Right lobe of liver (tissue), 4 donors: ENCODE data around the gene CBFA2T2.

Experiments
- CTCF ChIP-seq, 4 donors: fragments of 200-600 bp in 3 of 4; fragments of 450-650 bp in 1 of 4; IDR thresholded peaks; one replicate each; pipeline versions ENCODE4 v1.5.1 to v1.8.0; 2016 to 2022; ENCODE audit warnings: antibody characterized with exemption in 4 of 4, mild to moderate bottlenecking in 2 of 4
- POLR2A ChIP-seq: fragments of 450-650 bp; IDR thresholded peaks from one replicate; pipeline ENCODE4 v1.6.1; 2017; ENCODE audit warnings: antibody characterized with exemption, mild to moderate bottlenecking
- donor health status: DM: no; HTN: no; CAD: no.
- donor health status: DM: no; HTN: no; CAD: no.
- donor health status: DM: no; HTN: yes; CAD: no.

- TF ChIP-seq CTCF (IDR thresholded peaks at IDR 0.05): no peak
- no peak for TF ChIP-seq POLR2A
Measured at GRCh38 chr20:33556246-33556645, 66.3 kb downstream of the CBFA2T2 start.
